Stimulated activated CD4-positive, alpha-beta T cell treated with anti-CD3 and anti-CD28 coated beads, TNF-alpha, amount 100 ng/mL, for 4 hours (primary cell): ENCODE data around the gene AGAP1.

Experiments used
- DNase-seq, 3 experiments: peaks; one replicate each; pipeline ENCODE4 v3.0.0-alpha.2; 2020; ENCODE audit warnings: low read depth in 3 of 3

The AGAP1 gene

DNA sequence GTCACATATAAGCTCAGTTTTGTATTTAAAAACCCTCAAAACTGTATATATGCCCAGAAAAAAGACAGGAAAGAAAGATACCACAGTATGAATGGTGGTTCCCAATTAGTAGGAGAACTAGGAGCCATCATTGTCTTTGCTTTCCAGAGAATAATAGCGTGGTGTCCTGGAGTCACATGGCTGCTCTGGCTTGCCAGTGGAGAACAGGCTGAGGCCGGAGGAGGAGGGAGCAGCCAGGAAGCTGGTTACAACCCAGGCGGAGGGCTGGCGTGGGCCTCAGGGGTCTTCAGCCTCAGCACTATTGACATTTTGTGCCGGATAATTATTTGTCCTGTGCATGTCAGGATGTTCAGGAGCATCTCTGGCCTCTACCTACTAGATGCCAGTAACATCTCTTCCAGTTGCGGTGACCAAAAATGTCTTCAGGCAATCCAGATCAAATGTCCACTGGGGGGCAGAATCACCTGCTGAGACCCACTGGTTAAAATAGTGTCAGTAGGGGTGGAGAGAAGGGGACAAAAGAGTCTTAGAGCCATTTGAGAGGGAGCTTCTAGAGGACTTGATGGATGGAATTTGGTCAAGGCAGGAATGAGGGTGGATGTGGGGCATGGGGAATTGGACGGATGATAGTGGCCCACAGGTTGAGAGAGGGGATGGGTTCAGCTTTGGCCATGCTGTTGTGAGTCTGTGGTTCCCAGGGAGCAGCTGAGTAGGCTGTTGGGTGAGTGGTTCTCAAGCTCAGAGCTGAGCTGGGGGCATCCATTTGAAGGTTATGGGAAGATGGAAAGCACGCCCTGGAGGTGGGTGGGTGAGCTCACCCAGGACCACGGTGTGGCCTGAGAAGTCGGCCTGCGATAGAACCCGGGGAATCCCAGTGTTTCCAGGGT is 144.9 kb downstream of the AGAP1 start:
- DNase-seq, result no peak

DNA sequence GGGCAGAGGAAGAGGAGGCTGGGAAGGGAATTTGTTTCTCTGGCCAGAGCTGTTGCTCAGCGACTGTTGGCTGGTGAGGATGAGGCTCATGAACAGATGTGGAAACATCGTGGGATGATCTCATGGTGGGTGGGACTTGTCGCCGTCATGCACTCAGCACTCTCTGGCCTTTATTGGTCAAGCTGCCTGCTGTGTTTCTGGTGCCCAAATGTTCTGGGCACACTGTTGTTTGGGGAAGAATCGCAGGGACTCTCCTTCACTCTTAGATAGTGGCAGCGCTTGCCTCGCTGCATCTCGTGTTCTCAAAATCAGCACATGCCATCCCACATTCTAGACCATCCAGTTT is 145.6 kb downstream of the AGAP1 start:
- DNase-seq, result no peak

DNA sequence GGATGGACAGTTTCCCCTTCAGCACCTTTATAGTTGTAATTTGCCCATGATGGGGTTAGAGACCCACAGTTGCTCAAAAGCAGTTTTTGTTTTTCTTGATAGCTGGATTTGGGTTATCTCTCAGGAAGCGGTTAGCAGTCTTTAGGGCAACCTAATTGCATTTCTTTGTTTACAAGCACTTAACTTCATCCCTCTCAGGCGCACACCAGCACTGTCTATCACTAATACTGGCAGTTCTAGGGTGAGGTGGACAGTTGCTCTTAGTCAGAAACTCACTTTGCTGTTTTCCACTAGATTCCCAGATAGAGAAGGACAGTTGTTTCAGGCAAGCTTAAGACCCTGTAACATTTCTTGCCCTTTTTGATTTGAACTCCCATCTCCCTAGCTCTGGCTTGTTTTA is 146.0 kb downstream of the AGAP1 start:
- no peak for DNase-seq

DNA sequence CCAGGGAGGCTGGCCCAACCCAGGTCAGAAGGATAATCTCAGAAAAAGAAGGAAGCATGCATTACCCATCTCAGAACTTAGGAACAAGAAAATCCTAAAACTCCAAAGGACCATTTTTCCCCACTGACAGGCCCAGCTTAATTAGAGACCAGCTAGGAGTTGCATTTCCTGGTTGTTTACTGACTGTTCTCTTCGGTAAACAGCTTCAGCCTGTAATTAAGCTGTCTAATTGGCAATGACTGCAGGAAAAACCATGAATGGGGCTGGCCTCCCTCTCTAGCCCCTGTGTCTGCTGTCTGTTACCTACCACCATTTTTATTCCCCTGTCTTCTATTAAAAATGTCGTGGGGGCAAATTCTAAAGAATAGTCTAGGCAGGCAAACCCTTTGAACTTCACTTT is 146.5 kb downstream of the AGAP1 start:
- DNase-seq, result no peak

DNA sequence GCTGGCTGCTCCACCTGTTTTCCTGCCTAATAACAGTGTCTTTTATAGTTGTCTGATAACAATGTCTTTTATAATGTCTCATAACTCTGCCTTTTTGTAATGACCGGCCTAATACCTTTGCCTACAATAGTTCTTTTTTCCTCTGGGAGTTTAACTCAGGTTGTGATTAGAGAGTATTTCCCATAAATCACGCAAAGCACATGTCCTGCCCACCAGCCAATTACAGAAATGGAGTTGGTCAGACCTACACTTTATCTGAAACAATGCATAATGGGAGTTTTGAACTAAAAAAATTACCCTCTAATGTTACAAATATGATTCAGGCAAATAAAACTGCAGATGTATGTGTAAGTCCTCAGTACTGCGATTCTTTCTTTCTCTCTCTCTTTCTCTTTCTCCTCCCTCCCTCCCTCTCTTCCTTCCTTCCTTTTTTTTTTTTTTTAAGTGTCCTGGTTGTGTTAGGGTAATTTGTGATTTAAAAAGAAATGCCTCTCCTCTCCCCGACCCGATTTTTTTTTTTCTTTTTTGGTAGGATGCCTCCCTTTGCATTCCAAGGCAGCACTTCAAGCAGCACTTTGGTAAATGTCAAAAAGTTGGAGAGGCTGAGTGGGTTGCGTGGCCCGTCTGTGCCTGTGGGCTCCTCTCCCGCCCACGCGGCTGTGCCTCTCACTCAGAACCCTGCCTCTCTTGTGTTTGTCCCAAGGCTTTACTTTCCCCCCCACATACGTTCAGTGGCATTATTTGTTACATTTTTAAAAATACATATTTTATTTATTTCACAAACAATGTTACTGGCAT is 147.3 kb downstream of the AGAP1 start:
- no peak for DNase-seq

DNA sequence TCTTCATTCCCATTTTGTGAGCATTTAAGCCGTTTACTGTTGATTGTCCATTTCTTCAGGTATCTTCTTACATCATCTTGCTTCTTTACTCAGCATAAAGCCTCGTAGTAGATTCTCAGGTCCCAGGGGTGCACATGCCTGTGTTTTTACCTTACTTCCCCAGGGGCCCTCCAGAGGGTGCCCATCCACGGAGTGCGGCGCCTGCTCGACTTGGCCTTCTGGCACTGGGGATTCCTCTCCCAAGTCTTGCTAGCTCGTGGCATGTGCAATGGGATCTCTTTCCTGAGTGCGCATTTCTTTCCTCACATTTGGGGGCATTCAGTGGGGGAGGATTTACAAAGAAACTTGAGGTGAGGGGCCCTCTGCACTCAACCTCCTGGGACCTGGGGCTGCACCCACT is 148.1 kb downstream of the AGAP1 start:
- no peak for DNase-seq

DNA sequence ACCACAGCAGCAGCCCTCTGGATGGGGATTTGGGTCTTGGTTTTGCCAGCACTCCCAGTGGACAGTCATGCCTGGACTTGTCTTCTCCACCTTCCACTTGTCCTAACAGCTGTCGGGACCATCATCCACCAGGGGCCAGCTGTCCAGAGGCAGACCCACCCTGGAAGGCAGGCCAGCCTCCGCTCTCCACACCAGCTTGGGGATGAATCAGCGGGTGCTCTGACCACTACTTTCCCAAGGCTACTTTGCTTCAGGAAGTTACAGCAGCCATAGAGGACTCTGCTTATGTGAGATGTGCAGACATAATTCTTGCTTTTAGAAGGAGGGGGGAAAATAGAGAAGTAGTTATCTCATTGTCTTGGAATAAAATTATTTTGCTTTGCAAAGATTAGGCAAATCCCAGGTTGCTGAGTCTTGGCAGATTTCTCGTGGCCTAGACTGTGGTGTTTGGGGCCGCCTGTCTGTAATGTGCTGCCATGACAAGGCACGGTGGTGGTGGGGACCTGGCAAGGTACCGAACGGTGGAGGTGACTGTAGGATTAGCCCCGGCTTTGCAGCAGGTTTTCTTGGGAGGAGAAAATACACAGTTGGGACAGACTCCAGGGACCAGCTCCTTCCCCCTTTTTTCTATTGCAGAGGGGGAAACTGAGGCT is 148.7 kb downstream of the AGAP1 start:
- no peak for DNase-seq

DNA sequence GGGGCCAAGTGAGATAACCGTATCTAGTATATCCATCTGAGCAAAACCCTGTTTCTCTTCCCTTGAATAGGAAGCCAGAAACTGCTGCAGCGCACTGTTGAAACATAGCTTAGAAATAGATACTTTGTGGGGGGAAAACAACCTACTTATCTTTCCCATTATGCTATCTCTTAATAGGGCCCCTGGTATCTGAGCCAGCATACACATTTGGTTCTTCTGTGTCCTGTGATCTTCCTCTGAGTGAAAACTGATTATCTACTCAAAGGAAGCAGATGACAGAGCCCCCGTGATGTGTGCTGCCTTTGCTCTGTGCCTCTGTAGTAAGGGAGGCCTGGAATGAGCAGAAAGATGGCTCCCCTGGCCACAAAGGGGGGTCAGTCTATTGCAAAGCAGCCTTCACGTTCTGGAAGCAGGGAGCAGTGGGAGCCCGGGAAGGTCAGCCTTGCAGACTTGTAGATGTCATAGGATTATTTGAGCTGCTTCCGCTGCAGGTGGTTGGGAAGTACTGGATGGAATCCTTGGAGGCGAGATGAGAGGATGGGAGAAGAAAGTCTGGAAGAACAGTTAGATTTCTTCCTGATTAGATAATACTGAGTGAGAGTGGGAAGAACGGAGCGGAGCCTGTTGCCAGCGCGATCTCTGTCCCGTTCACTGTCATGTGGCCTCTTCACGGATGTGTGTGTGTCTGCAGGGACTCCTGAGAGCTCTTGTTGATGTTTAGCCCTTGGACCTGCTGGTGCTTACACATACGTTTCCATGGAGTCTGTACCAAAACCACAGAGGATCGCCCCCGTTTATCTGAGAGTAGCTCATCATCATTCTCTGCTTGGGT is 150.1 kb downstream of the AGAP1 start:
- DNase-seq, result no peak

DNA sequence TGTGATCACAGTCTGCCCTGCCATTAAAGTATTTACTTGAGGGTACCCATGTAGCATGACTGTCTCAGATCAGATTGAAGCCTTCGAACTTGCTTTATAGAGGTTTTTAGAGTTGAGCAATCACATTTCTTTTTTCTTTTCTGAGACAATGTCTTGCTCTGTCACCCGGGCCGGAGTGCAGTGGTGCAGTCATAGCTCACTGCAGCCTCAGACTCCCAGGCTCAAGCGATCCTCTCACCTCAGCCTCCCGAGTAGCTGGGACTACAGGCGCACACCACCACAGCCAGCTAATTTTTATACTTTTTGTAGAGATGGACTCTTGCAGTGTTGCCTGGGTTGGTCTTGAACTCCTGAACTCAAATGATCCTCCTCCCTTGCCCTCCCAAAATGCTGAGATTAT is 153.4 kb downstream of the AGAP1 start:
- no peak for DNase-seq

DNA sequence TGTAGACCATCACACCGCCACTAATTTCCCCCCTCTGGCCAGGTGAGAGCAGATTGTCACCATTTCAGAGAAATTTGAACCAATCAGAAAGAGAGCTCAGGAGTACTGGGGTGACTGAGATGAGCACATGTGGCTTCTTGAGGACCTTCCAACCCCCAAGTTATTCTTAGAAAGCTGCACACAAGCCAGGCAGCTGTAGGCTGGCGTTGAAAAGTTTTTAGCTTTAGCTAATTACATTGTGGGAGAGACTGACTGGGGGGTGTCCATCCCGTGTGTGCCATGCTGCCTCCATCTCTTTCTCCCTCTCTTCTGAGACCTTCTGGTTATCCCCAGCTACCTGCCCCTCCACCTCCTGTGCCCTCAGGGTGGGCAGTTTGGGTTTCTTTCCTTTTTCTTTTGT is 154.0 kb downstream of the AGAP1 start:
- no peak for DNase-seq

DNA sequence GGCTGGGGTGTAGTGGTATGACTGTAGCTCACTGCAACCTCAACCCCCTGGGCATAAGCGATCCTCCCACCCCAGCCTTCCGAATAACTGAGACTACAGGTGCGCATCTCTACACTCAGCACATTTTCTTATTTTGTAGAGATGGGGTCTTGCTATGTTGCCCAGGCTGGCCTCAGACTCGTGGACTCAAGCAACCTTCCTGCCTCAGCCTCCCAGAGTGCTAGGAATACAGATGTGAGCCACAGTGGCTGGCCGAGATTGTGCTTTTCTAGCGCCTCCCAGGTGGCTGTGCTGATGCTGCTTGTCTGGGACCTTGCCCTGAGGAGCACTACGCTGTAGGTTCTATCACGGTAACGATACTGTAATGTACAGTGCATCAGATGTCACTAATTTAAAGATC is 155.6 kb downstream of the AGAP1 start:
- DNase-seq, result no peak

DNA sequence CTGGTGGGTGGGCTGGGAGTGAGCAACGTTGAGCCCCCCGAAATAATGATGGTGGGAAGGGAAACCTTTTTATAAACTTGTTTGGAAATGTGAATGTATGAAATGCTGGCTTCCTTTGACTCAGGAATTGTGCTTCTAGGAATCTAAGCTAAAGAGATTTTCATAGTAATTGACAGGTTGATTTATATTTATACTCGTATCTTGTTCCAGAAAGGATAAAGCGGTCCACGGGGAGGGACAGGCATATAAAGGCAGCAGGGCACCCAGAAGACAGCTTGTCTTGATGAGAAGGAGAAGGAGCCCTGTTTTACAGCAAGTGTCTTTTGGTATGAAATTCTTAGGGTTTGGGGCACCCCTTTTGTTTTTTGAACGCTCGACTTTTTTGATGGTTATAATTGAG is 157.8 kb downstream of the AGAP1 start:
- no peak for DNase-seq

DNA sequence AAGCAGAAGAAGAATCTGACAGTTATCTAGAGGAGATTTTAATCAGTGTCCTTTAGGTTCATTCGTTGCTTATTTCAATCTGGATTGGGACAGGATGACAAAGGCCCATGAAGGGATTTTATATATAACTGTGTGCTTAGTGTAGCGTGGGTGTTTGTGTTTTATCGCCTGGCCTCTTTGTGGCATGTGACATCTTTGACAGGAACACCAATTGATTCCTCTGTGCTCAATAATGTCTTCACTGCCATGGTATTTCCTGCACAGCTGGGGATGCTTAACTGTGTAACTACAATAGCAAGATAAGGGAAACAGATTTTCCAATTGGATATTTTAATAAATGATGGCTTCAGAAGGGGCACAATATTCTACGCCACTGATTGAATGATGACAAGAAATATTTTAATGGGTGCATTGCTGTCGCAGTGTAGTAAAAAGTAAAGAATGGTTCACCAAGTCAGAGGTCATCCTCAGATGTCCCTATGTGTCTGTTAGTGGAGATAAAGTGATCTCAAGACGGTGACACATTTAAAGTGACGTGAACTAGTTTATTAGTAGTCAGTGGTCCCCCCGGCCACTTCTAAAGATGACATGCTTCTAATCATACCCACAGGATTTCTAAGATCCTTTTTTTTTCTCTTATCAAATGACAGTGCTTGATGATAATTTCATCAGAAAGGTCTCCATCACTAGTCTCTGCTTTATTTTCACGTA is 160.4 kb downstream of the AGAP1 start:
- DNase-seq, result no peak

DNA sequence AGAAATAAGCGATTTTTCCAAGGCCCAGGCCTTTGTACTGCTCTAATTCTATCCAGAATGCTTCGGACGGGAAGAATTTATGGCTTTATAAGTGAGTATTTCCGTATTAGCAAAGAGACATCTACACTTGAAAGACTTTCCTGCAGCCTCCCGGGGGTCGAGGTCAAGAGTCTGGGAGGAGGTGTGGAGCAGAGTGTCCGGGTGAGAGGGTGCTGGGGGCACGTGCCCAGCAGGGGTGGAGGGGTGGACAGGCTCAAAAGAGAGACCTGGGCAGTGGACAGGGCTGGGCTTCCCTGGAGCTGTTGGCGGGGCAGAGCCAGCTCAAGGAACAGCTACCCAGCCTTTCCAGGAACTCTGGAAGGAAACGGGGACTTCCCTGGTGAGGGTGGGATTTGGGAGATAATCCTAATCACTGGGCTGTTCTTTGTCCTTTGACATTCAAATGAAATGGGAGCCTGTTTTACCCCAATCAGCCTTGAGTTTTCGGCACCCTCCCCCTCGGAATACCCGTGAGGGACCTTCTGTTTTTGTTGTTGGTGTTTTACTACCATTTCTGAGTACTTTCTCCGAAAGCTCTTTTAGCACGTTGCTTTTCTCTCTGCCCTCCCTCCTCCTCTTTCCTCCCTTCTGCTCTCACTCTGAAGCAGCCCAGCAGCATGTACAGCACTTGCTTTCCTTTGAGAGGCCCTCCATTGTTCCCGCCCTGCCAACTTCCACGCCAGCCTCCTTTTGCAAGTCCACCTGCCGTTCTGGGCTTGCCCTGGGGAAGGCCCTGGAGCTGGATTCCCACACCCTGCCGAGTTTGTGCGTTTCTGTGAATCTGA is 164.7 kb downstream of the AGAP1 start:
- no peak for DNase-seq

DNA sequence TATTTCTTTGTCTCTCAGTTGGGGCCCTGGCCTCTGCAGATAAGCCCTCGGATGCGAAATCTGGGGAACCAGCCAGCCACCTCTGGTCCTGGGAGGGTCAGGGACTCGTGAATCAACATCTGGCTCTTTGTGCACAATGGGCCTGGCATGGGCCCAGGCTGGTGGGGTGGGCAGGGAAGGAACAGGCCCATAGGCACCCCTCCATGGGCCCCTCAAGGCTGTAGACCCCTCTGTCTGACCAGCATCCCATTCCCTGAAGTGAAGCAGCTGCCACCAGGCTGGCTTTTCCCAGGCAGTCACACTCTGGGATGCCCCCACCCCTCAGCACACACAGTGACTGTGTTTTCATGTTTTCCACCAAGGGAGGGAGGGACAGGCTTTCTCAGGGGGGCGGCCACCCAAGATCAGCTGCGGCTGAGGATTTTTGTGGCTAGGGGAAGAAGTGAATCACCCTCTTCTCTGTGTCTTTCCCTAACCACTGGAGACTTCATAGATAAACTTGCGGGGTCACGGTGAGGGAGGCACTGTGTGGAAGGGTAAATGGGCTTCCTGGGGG is 166.0 kb downstream of the AGAP1 start:
- DNase-seq, result no peak

DNA sequence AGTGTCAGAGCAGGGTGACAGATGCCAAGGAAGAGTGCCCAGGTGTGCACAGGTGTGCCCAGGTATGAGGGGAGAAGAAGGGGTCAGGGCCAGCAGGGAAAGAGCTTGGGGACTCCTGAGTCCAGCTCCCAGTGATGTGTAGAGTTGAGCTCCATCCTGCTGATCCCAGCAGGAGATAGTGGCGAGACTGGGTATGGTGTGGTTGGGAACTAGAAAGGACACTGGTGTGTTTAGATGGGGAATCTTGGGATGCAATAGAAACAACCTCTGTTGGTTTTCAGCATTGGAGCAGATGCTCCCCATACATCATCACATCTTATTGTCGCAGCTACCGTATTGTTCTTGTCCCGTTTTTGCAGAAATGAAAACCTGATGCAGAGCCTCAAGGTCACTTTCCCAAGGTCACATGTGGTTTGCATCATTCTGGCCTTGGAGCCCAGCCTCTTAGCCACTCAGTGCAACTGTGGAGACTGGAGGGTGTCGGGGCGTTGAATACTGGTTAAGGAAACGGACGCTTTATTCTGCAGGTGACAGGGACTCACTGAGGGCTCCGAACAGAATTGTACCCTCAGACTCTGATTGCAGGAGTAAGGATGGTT is 166.7 kb downstream of the AGAP1 start:
- DNase-seq, result no peak

DNA sequence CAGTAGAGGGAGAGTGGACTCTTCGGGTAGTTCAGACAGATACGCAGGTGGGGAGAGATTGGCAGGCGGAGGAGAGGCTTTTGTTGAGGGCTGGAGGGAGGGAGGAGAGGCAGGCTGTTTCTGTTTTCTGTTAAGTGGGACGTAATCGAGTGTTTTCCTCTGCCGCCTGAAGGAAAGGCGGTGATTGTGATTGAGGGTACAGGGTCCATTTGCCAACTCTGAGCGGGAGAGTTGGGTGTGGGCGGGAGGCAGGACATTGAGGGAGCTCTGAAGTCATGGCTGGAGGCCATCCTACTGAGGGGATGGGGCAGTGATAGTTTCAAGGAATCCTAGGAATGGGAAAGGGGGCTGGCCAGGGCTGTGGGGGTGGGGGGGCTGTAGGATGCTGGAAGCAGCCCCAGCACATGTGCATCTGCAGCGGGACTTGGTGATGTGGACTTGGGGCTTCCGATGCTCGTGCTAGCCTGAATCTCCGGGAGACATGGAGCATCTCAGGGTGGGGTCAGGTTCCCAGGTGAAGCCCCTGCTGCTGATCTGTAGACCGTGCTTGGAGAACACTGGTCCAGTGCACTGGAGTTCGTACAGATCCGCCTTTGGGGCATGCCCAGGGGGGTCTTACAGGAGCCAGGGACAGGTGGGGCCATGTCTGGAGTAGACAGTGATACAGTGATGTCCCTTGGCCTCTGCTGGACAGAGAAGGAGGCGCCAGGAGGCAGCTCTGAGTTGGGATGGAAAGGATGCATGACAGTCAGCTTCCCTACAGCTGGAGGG is 167.5 kb downstream of the AGAP1 start:
- DNase-seq, result no peak

DNA sequence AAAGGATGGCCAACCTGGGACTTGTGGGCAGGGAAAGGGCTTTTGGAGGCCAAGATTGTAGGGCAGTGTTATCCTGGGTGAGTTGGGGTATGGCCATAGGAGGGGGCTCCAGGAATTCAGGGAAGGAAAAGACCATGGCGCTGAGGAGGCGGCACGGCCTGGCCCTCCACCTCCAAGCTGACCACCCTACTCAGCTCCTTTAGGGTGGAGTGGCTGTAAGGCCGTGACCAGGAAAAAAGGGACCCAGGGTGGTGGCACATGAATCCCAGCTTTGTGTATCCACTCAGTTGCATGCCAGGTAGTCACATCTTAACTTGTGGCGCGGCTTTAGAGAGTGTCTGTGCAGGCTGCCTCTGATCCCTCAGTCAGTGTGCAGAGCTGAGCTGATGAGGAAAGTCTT is 168.1 kb downstream of the AGAP1 start:
- DNase-seq, result no peak

DNA sequence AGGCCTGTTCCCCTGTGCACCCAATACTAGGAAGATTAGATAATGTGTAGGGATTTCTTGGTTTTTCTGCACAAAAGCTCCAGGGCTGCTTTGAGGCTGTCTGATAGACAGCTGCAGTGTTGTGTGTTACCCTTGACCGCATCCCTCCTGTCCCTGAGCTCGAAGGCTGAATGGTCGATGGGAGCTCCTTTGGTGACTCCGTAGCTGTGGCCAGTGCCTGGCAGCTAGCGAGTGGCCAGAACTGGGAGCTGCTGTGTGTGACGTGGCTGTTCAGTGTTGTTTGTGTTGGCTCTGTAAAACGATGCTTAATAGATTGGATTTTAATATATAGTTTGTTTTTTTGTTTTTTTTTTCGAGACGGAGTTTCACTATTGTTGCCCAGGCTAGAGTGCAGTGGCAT is 170.0 kb downstream of the AGAP1 start:
- DNase-seq, result no peak
